GM23338 (cell line): ENCODE measurements around the gene IGFBP4. TPM values are rescaled to one million over a fixed set of nuclear protein-coding genes. Genes with fewer than 3 reads are reported as not detected.

ENCODE experiments used
- NANOG ChIP-seq: IDR thresholded peaks from 2 replicates; pipeline ENCODE4 v1.6.1; 2016; ENCODE audit warnings: antibody characterized with exemption, borderline replicate concordance
- POLR2AphosphoS5 ChIP-seq: IDR thresholded peaks from 2 replicates; pipeline ENCODE4 v1.6.1; 2016; ENCODE audit warnings: antibody characterized with exemption, low read depth
- polyA plus RNA-seq: library from polyadenylated mRNA; unstranded; fragments of >200 nt; fragmentation: Nextera tagmentation; extraction: Ambion mirVana; gene quantifications from 2 replicates; pipeline ENCODE4 v1.2.1, GENCODE V29; 2016
- total RNA-seq: library from RNA; depleted of rRNA; stranded (reverse); fragments of >200 nt; shearing (Covaris generic); gene quantifications from 2 replicates; pipeline ENCODE4 v1.2.3, GENCODE V29; 2014; rRNA removed
- TF ChIP-seq, protein P1 (sequence below): IDR thresholded peaks from 2 replicates; pipeline ENCODE4 v1.6.1; 2016; ENCODE audit warnings: antibody characterized with exemption

Gene IGFBP4
- total and polyA plus RNA-seq, 2 experiments from 2014 or later: 38.7 to 78.9 TPM

DNA sequence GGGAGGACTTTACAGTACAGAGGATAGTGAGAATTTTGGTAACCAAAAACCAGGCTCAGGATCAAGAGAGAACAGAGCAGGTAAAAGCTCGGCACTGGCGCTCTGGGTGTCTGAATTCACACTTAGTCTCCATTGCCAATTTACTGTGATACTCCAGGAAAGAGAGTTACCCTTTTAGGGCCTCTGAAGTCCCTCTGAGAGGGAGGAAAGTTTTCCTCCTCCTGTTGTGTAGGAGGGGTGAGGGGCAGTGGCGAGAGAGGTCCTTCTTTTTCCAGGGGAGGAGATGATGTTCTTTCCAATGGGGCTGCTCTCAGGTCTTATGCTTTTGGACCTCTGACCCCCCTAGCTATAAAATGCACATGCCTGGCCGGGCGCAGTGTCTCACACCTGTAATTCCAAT is 63.5 kb downstream of the IGFBP4 start (continued):
- TF ChIP-seq, protein P1, sequence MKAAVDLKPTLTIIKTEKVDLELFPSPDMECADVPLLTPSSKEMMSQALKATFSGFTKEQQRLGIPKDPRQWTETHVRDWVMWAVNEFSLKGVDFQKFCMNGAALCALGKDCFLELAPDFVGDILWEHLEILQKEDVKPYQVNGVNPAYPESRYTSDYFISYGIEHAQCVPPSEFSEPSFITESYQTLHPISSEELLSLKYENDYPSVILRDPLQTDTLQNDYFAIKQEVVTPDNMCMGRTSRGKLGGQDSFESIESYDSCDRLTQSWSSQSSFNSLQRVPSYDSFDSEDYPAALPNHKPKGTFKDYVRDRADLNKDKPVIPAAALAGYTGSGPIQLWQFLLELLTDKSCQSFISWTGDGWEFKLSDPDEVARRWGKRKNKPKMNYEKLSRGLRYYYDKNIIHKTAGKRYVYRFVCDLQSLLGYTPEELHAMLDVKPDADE: no peak
- TF ChIP-seq POLR2AphosphoS5 (no peak), NANOG (no peak)

Other genes starting within 250 kb of the IGFBP4 start
- gene WIPF2, start 224.1 kb upstream of the IGFBP4 start, total RNA-seq: 9.2 and 10.8 TPM in 2 replicates
- 9.2 and 11.7 TPM in 2 replicates for gene WIPF2, start 224.1 kb upstream of the IGFBP4 start, polyA plus RNA-seq
- 75.5 and 79.9 TPM in 2 replicates for gene CDC6, start 155.6 kb upstream of the IGFBP4 start, total RNA-seq
- gene CDC6, start 155.6 kb upstream of the IGFBP4 start, polyA plus RNA-seq: 40.6 and 46.2 TPM in 2 replicates
- 15.9 and 17.8 TPM in 2 replicates for gene RARA, start 134.3 kb upstream of the IGFBP4 start, total RNA-seq
- 7.4 and 8.7 TPM in 2 replicates for gene RARA, start 134.3 kb upstream of the IGFBP4 start, polyA plus RNA-seq
- gene GJD3, start 78.7 kb upstream of the IGFBP4 start, total RNA-seq: 1.4 and 2.8 TPM in 2 replicates
- not detected in 2 replicates for gene GJD3, start 78.7 kb upstream of the IGFBP4 start, polyA plus RNA-seq
- gene TOP2A, start 25.6 kb upstream of the IGFBP4 start, total RNA-seq: 258 and 263 TPM in 2 replicates
- gene TOP2A, start 25.6 kb upstream of the IGFBP4 start, polyA plus RNA-seq: 442 and 485 TPM in 2 replicates
- 0.08 and 4.9 TPM in 2 replicates for gene TNS4, start 58.2 kb downstream of the IGFBP4 start, total RNA-seq
- 0.31 and 0.64 TPM in 2 replicates for gene TNS4, start 58.2 kb downstream of the IGFBP4 start, polyA plus RNA-seq
- 0.59 TPM in 1 of 2 replicates, not detected in the other for gene CCR7, start 122.0 kb downstream of the IGFBP4 start, total RNA-seq
- 0.37 and 0.75 TPM in 2 replicates for gene CCR7, start 122.0 kb downstream of the IGFBP4 start, polyA plus RNA-seq
- gene SMARCE1, start 204.4 kb downstream of the IGFBP4 start, total RNA-seq: 77.6 and 101 TPM in 2 replicates
- gene SMARCE1, start 204.4 kb downstream of the IGFBP4 start, polyA plus RNA-seq: 230 and 258 TPM in 2 replicates
- gene KRT222, start 221.7 kb downstream of the IGFBP4 start, total RNA-seq: 0.12 TPM in 1 of 2 replicates, not detected in the other
- gene KRT222, start 221.7 kb downstream of the IGFBP4 start, polyA plus RNA-seq: 0.49 TPM in 1 of 2 replicates, not detected in the other